Measurements from ENCODE around the gene RFX6. TPM values are rescaled to one million over a fixed set of nuclear protein-coding genes. Genes with fewer than 3 reads are reported as not detected.

RFX6 gene
- total and polyA plus RNA-seq, 2 experiments from 2014 or later: 3.7 to 6.8 TPM

GRCh38 chr6:116974526-116975316, 97.7 kb downstream of the RFX6 start:
- no peak overlapping the region for H3K4me2 ChIP-seq
- no peaks in the 10 kb centered on the region for H3K4me1 ChIP-seq (ENCODE audit: insufficient read depth)
- no peaks in the 10 kb centered on the region for H3K27me3 ChIP-seq
- WGBS (ENCODE audit: low lambda C conversion rate, missing lambda C conversion rate): 78% methylated on average over 5 of the region's 5 CpGs
- no peak for TF ChIP-seq CTCF (IDR thresholded peaks at IDR 0.05; ENCODE audit: poor library complexity)
- TF ChIP-seq EZH2 (IDR thresholded peaks at IDR 0.05; ENCODE audit: borderline replicate concordance): no peak
- no peak for TF ChIP-seq EZH2phosphoT487 (IDR thresholded peaks at IDR 0.05; ENCODE audit: low read depth, severe bottlenecking, unreplicated experiment)
- DNase-seq (ENCODE audit: low spot score): no peak
- no peaks in the 10 kb centered on the region for H3K36me3 ChIP-seq (replicated peaks; ENCODE audit: insufficient read depth, low read depth)
- no peaks in the 10 kb centered on the region for H3K79me2 ChIP-seq
- H2AFZ ChIP-seq: no peak overlapping the region
- no peaks in the 10 kb centered on the region for H3K9me3 ChIP-seq (ENCODE audit: low read depth)
- no peaks in the 10 kb centered on the region for H3K9me2 ChIP-seq (replicated peaks; ENCODE audit: insufficient read depth)
- H3K4me3 ChIP-seq: no peak overlapping the region
- no peaks in the 10 kb centered on the region for H4K20me1 ChIP-seq (ENCODE audit: insufficient read depth, poor library complexity, severe bottlenecking)
- no peak overlapping the region for H3K27ac ChIP-seq

GRCh38 chr6:116975600-116975999, 98.6 kb downstream of the RFX6 start:
- TF ChIP-seq EZH2 (IDR thresholded peaks at IDR 0.05; ENCODE audit: borderline replicate concordance): no peak
- no peak for TF ChIP-seq CTCF (IDR thresholded peaks at IDR 0.05; ENCODE audit: poor library complexity)
- no peak for TF ChIP-seq EZH2phosphoT487 (IDR thresholded peaks at IDR 0.05; ENCODE audit: low read depth, severe bottlenecking, unreplicated experiment)
- H3K4me3 ChIP-seq: no peak overlapping the region
- 75% methylated on average over 3 of the region's 3 CpGs for WGBS (ENCODE audit: low lambda C conversion rate, missing lambda C conversion rate)
- H3K4me2 ChIP-seq: no peak overlapping the region
- no peaks in the 10 kb centered on the region for H3K9me3 ChIP-seq (ENCODE audit: low read depth)
- no peaks in the 10 kb centered on the region for H3K36me3 ChIP-seq (replicated peaks; ENCODE audit: insufficient read depth, low read depth)
- no peaks in the 10 kb centered on the region for H3K79me2 ChIP-seq
- H3K27me3 ChIP-seq: no peaks in the 10 kb centered on the region
- H3K27ac ChIP-seq: no peak overlapping the region
- DNase-seq (ENCODE audit: low spot score): no peak
- H3K4me1 ChIP-seq (ENCODE audit: insufficient read depth): no peaks in the 10 kb centered on the region
- H4K20me1 ChIP-seq (ENCODE audit: insufficient read depth, poor library complexity, severe bottlenecking): no peaks in the 10 kb centered on the region
- no peaks in the 10 kb centered on the region for H3K9me2 ChIP-seq (replicated peaks; ENCODE audit: insufficient read depth)
- no peak overlapping the region for H2AFZ ChIP-seq

GRCh38 chr6:116979560-116979959, 102.5 kb downstream of the RFX6 start:
- Histone ChIP-seq H3K4me3 (no peak overlapping the region), H3K27me3 (no peaks in the 10 kb centered on the region), H3K36me3 (replicated peaks; ENCODE audit: insufficient read depth, low read depth) (no peaks in the 10 kb centered on the region), H3K9me3 (ENCODE audit: low read depth) (no peaks in the 10 kb centered on the region), H3K4me2 (no peak overlapping the region), H3K27ac (no peak overlapping the region), H3K9me2 (replicated peaks; ENCODE audit: insufficient read depth) (no peaks in the 10 kb centered on the region), H3K4me1 (ENCODE audit: insufficient read depth) (no peaks in the 10 kb centered on the region), H4K20me1 (ENCODE audit: insufficient read depth, poor library complexity, severe bottlenecking) (no peaks in the 10 kb centered on the region), H3K79me2 (no peaks in the 10 kb centered on the region), H2AFZ (no peak overlapping the region)
- DNase-seq (ENCODE audit: low spot score): no peak
- 88% methylated on average over 1 of the region's 1 CpG for WGBS (ENCODE audit: low lambda C conversion rate, missing lambda C conversion rate)
- TF ChIP-seq EZH2 (IDR thresholded peaks at IDR 0.05; ENCODE audit: borderline replicate concordance): no peak
- TF ChIP-seq CTCF (IDR thresholded peaks at IDR 0.05; ENCODE audit: poor library complexity): no peak
- no peak for TF ChIP-seq EZH2phosphoT487 (IDR thresholded peaks at IDR 0.05; ENCODE audit: low read depth, severe bottlenecking, unreplicated experiment)

Other genes starting within 250 kb of the RFX6 start
- 17.0 and 20.4 TPM in 2 replicates for gene ZUP1, start 208.5 kb upstream of the RFX6 start, total RNA-seq
- 6.3 and 10.1 TPM in 2 replicates for gene ZUP1, start 208.5 kb upstream of the RFX6 start, polyA plus RNA-seq
- gene KPNA5, start 196.0 kb upstream of the RFX6 start, total RNA-seq: 14.8 and 20.5 TPM in 2 replicates
- 5.4 and 6.7 TPM in 2 replicates for gene KPNA5, start 196.0 kb upstream of the RFX6 start, polyA plus RNA-seq
- gene FAM162B, start 111.5 kb upstream of the RFX6 start, total RNA-seq: 4.5 and 8.0 TPM in 2 replicates
- 3.2 and 4.9 TPM in 2 replicates for gene FAM162B, start 111.5 kb upstream of the RFX6 start, polyA plus RNA-seq
- gene GPRC6A, start 48.2 kb upstream of the RFX6 start, total RNA-seq: 2.8 TPM in 2 replicates
- gene GPRC6A, start 48.2 kb upstream of the RFX6 start, polyA plus RNA-seq: 0.36 and 0.80 TPM in 2 replicates

All from hepatocyte (in vitro differentiated cells).